ENCODE results near the gene TXNDC12.

TXNDC12 gene

DNA sequence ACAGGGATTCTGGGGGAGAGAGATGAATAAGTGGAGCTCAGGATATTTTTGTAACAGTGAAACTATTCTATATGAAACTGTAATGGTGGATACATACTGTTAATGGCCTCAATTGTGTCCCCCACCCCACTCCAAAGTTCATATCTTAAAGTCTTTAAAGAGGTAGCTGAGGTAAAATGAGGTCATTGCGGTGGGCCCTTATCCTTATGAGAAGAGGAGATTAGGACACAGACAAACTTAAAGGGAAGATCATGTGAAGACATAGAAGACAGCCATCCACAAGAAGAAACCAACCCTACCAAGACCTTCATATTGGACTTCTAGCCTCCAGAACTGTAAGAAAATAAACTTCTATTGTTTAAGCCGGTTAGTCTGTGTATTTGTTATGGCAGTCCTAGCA lies 9.8 kb downstream of the TXNDC12 start:
- TF ChIP-seq, protein P1, sequence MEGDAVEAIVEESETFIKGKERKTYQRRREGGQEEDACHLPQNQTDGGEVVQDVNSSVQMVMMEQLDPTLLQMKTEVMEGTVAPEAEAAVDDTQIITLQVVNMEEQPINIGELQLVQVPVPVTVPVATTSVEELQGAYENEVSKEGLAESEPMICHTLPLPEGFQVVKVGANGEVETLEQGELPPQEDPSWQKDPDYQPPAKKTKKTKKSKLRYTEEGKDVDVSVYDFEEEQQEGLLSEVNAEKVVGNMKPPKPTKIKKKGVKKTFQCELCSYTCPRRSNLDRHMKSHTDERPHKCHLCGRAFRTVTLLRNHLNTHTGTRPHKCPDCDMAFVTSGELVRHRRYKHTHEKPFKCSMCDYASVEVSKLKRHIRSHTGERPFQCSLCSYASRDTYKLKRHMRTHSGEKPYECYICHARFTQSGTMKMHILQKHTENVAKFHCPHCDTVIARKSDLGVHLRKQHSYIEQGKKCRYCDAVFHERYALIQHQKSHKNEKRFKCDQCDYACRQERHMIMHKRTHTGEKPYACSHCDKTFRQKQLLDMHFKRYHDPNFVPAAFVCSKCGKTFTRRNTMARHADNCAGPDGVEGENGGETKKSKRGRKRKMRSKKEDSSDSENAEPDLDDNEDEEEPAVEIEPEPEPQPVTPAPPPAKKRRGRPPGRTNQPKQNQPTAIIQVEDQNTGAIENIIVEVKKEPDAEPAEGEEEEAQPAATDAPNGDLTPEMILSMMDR (IDR thresholded peaks at IDR 0.05; ENCODE audit: low read depth, low read length) = no peak
- no peak for DNase-seq (ENCODE audit: extremely low read depth, low read depth)

DNA sequence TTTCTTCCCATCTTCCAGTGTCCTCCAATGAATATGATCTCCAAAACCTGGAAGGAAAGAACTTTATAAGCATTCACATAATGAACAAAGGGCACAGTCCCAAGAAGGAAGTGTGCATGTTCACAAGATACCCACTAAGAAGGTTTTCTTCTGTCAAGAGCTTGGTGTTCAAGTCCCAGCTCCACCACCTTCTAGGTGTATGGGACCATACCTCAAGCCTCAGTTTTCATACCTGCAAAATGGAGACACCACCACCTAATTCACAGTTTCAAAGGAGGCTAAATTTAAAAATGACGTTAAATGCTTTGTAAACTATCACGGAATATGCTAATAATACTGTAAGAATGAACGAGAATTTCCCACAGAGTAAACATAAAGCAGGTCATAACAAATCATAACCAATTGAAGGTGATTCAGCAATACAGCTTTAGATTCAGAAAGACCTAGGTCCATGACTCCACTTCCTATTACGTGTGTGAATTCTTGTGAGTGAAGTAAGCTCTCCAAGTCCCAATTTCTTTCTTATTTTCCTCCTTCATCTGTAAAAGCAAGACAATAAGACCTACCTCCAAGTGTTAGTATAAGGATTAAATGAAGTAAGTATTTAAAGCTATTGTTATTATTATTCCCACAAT lies 13.3 kb downstream of the TXNDC12 start:
- DNase-seq (ENCODE audit: extremely low read depth, low read depth) = no peak
- TF ChIP-seq, protein P1 (IDR thresholded peaks at IDR 0.05; ENCODE audit: low read depth, low read length) = no peak

DNA sequence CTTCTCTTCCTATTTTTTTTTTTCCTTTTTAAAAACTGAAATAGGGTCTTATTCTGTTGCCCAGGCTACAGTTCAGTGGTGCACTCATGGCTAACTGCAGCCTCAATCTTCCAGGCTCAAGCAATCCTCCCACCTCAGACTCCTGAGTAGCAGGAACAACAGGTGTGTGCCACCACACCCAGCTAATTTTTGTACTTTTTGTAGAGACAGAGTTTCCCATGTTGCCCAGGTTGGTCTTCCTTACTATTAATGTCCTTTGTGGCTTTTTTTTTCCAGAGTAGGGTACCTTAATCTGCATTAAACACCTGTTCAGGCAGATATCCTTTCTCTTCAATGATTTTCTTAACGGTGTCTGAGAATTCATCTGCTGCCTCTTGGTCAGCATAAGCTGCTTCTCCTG lies 17.1 kb downstream of the TXNDC12 start:
- TF ChIP-seq, protein P1 (IDR thresholded peaks at IDR 0.05; ENCODE audit: low read depth, low read length) = no peak
- no peak for DNase-seq (ENCODE audit: extremely low read depth, low read depth)

DNA sequence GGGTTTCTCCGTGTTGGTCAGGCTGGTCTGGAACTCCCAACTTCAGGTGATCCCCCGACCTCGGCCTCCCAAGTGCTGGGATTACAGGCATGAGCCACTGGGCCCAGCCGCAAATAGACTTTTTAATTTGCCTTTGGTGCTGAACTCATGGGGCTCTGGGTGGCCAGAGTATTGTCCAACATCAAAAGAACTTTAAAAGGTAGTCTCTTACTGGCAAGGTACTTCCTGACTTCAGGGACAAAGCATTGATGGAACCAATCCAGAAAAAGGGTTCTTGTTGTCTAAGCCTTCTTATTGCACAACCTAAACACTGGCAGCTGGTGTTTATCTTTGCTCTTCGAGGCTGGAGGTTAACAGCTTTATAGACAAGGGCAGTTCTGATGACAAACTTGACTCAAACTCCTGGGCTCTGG lies 17.6 kb downstream of the TXNDC12 start:
- TF ChIP-seq, protein P1 (IDR thresholded peaks at IDR 0.05; ENCODE audit: low read depth, low read length) = no peak
- no peak for DNase-seq (ENCODE audit: extremely low read depth, low read depth)

DNA sequence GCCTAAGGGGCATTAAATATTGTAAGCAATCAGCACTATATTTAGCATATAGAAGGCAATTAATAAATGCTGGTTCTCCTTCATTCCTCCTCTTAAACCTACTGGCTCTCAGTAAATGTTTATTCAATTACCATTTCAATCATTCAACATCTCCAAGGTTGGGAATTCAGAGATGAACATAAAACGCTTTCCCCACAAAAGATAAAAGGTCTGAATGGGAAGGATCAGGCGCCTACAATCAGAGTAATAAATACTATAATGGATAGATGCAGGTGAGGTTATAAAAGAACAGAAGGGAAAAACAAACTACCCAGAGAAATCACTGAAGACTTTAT lies 21.0 kb downstream of the TXNDC12 start:
- DNase-seq (ENCODE audit: extremely low read depth, low read depth) = no peak
- TF ChIP-seq, protein P1 (IDR thresholded peaks at IDR 0.05; ENCODE audit: low read depth, low read length) = no peak

DNA sequence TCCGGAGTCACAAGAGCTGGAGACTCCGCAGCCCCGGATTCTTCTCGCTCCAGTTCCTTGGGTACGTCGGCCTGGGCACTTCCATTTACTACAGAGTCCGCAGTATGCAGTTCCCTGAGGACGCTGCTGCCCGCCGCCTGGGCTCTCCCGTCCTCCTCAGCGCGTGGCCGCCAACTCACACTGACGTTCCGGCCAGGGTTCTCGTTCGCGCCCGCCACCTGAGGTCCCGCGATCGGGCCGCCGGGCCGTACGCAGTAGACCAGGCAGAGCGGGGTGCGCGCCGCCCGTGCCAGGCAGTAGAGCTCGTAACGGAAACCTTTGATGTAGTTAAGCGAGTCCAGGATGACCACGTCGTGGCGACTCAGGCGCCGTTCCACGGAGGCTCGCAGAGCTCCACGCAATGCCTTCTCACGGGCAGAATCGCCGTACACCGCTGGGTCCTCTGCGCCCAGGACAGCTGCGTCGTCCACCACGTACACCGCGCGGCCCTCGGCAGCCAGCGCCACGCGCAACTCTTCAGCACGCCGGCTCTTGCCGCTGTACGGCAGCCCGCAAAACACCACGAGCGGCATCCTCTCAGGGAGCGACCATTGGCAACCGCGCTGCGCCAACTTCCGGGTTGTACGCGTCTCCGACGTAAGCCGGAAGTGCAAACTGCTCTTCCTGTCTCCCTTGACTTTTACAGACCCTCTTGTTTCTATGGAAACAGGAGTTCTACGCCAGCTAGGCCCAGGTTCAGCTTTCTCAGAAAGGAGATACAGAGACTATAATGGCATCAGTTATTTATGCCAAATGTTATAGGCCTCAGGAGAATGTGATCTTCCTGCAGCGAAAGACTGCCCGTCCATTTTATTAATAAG lies 21.6 kb downstream of the TXNDC12 start, which contains the start of gene KTI12:
Gene KTI12 (minus strand): TSS at position 621 of the 860 bp plus-strand sequence. CDS start 49 bp downstream, at position 572.
- TF ChIP-seq, protein P1 (IDR thresholded peaks at IDR 0.05; ENCODE audit: low read depth, low read length) = no peak

DNA sequence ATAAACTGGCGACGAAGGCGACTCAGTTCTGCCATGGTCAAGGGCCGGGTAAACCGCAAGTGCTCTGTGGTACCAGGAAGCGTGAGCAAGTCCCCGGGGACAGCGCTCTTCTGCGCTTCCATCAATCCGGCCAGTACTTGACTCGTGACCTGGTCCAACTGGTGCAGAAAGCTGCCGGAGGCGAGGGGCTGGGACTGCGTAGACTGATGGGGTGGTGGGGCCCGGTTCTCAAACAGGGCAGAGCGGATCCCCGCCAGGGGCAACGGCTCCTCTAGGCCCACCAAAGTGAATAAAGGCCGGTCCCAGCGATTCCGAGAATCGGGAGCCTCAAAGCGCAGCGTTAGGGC lies 22.2 kb downstream of the TXNDC12 start:
- DNase-seq (ENCODE audit: extremely low read depth, low read depth) = no peak
- TF ChIP-seq, protein P1 (IDR thresholded peaks at IDR 0.05; ENCODE audit: low read depth, low read length) = no peak

More for the DNA sequence above, 21.6 kb downstream of the TXNDC12 start, which contains the start of gene KTI12:
- DNase-seq (ENCODE audit: extremely low read depth, low read depth) = peak; percentile 63

Data from AG09319 (cell line).